Measurements from ENCODE around the gene DDAH1. TPM values are rescaled to one million over a fixed set of nuclear protein-coding genes. Genes with fewer than 3 reads are reported as not detected.

DDAH1 gene
- total and polyA plus RNA-seq, 2 of the 8 experiments (the other 6 are each of a cell fraction or from before 2014, with no cell fraction given): 22.8 to 54.5 TPM

GRCh38 chr1:85473390-85473789 is 8.4 kb upstream of the DDAH1 start:
- Histone ChIP-seq H3K36me3 (ENCODE audit: control insufficient read depth in 2 of 4, insufficient read depth in 4 of 4, low read length in 3 of 4) (no peaks in the 10 kb centered on the region), H3K27me3 (replicated peaks in 1 of 4; ENCODE audit: control insufficient read depth in 3 of 4, extremely low read depth in 1 of 4, insufficient read depth in 3 of 4, low read length in 3 of 4) (no peaks in the 10 kb centered on the region; a peak in 1 of 7 replicates), H2AK5ac (ENCODE audit: low read depth, low read length) (no peak overlapping the region), H4K20me1 (replicated peaks in 1 of 2; ENCODE audit: control insufficient read depth in 1 of 2, insufficient read depth in 2 of 2, low read length in 2 of 2) (no peaks in the 10 kb centered on the region), H3K4ac (replicated peaks; ENCODE audit: insufficient read length, low read depth, low read length) (no peak overlapping the region), H4K8ac (ENCODE audit: extremely low read depth, insufficient read depth, low read length) (no peak overlapping the region), H3K4me1 (replicated peaks in 1 of 4; ENCODE audit: control insufficient read depth in 3 of 4, insufficient read depth in 4 of 4, low read length in 3 of 4) (peaks cover 0 to 3% (median 0%) of the 10 kb centered on the region in 4 experiments; a peak in 1 of 7 replicates), H4K91ac (replicated peaks; ENCODE audit: insufficient read length, low read length) (no peak overlapping the region), H2BK20ac (ENCODE audit: low read length) (no peak overlapping the region), H3K9me3 (ENCODE audit: insufficient read depth in 2 of 2, low read depth in 1 of 2, low read length in 1 of 2) (no peaks in the 10 kb centered on the region), H3K14ac (ENCODE audit: insufficient read length) (no peak overlapping the region), H2BK15ac (ENCODE audit: low read length) (no peak overlapping the region), H3K79me1 (ENCODE audit: low read depth, low read length) (no peaks in the 10 kb centered on the region), H3K4me2 (ENCODE audit: insufficient read depth in 1 of 2, low read depth in 2 of 2, low read length in 2 of 2) (no peak overlapping the region), H3K23ac (ENCODE audit: insufficient read length) (no peak overlapping the region), H3K23me2 (ENCODE audit: low read depth, low read length) (no peaks in the 10 kb centered on the region; the same call in 1 of the 2 replicates), H2AFZ (ENCODE audit: low read length) (no peak overlapping the region), H3K9ac (replicated peaks in 1 of 4; ENCODE audit: extremely low read depth in 1 of 4, low read depth in 3 of 4, low read length in 3 of 4) (no peak overlapping the region), H2BK12ac (ENCODE audit: low read depth, low read length) (no peak overlapping the region), H4K5ac (ENCODE audit: insufficient read length, low read depth, low read length) (no peak overlapping the region), H3K18ac (ENCODE audit: extremely low read depth, low read length) (no peak overlapping the region), H3K79me2 (ENCODE audit: control insufficient read depth in 1 of 2, insufficient read depth in 2 of 2, low read length in 2 of 2) (no peaks in the 10 kb centered on the region), H3K27ac (ENCODE audit: low read depth, low read length) (no peak overlapping the region), H3K4me3 (ENCODE audit: extremely low read depth in 1 of 4, insufficient read depth in 2 of 4, low read depth in 3 of 4, low read length in 4 of 4) (no peak overlapping the region), H2BK120ac (replicated peaks; ENCODE audit: low read depth, low read length) (no peak overlapping the region), H3K56ac (replicated peaks; ENCODE audit: insufficient read length, low read depth, low read length) (no peak overlapping the region), H2BK5ac (ENCODE audit: low read depth, low read length) (no peak overlapping the region)
- FAIRE-seq (no peak), DNase-seq (ENCODE audit: low read depth in 1 of 2, low spot score in 2 of 2) (no peak)
- CTCF ChIA-PET (ENCODE audit: partially characterized antibody): interaction anchor here (0.9 kb wide), 1 partner anchor 10 kb away, joined by 3 read pairs; no protein-coding TSS in a partner anchor
- WGBS, 2 experiments (ENCODE audit: extremely low coverage in 1 of 2, insufficient coverage in 1 of 2, insufficient read length in 1 of 2, insufficient replicate concordance in 2 of 2, low coverage in 1 of 2, low lambda C conversion rate in 2 of 2, missing lambda C conversion rate in 1 of 2): 81% methylated on average over 6 of the region's 6 CpGs; no CpG with 5 or more reads in 1 of the 2 experiments
- POLR2A ChIA-PET (ENCODE audit: partially characterized antibody): no interaction called here
- no peak for TF ChIP-seq ZNF274 (IDR thresholded peaks at IDR 0.05; ENCODE audit: borderline replicate concordance, extremely low read depth, low read length)
- TF ChIP-seq CHD1 (IDR thresholded peaks at IDR 0.05; ENCODE audit: low read depth, low read length): no peak
- no peak for TF ChIP-seq NANOG (IDR thresholded peaks at IDR 0.05; ENCODE audit: insufficient read depth, low read depth, low read length, poor library complexity, severe bottlenecking)
- no peak for TF ChIP-seq E2F6 (IDR thresholded peaks at IDR 0.05)
- TF ChIP-seq POU5F1 (IDR thresholded peaks at IDR 0.05; ENCODE audit: low read depth, low read length): no peak
- TF ChIP-seq SP2 (IDR thresholded peaks at IDR 0.05; ENCODE audit: low read length): no peak
- no peak for TF ChIP-seq TAF7 (optimal IDR thresholded peaks at IDR 0.05; ENCODE audit: borderline replicate concordance, low read depth, low read length)
- TF ChIP-seq GABPA (IDR thresholded peaks at IDR 0.05; ENCODE audit: borderline replicate concordance, insufficient read depth, low read length): no peak
- TF ChIP-seq NRF1 (IDR thresholded peaks at IDR 0.05; ENCODE audit: low read depth, low read length): no peak
- TF ChIP-seq CREB1 (IDR thresholded peaks at IDR 0.05): no peak
- TF ChIP-seq BCL11A (IDR thresholded peaks at IDR 0.05; ENCODE audit: low read depth in 2 of 2, low read length in 2 of 2): no peak
- TF ChIP-seq MAX (IDR thresholded peaks at IDR 0.05): no peak
- TF ChIP-seq ATF3 (IDR thresholded peaks at IDR 0.05; ENCODE audit: insufficient read depth, low read depth, low read length): no peak
